OCI-LY1 (cell line): ENCODE measurements around the gene UBASH3B.

Source experiments
- CTCF ChIP-seq: fragments of 200-600 bp; sonication (generic), shearing (Covaris generic); IDR thresholded peaks from 2 replicates; pipeline ENCODE4 v1.5.1; 2017; ENCODE audit warnings: mild to moderate bottlenecking, antibody characterized with exemption, low read length, moderate library complexity, mixed read lengths
- EZH2 ChIP-seq: fragments of 200-600 bp; sonication (generic), shearing (Covaris generic); IDR thresholded peaks from 2 replicates; pipeline ENCODE4 v1.8.0; 2017; ENCODE audit warnings: borderline replicate concordance, mixed run types, mild to moderate bottlenecking, antibody characterized with exemption, low read length, moderate library complexity, mixed read lengths

- no peak for TF ChIP-seq CTCF
- TF ChIP-seq EZH2, result no peak
These were observed 4.9 kb upstream of the UBASH3B start for GRCh38 chr11:122650619-122651018.
